NCI-H2171 treated with DMSO at 0.1 percent for 48 hours (cell line): ENCODE results near the gene CMKLR1.

ENCODE experiments used
- DNase-seq: peaks from one replicate; lab custom pipeline; 2025; lab: John Stamatoyannopoulos, UW

The CMKLR1 gene

DNA sequence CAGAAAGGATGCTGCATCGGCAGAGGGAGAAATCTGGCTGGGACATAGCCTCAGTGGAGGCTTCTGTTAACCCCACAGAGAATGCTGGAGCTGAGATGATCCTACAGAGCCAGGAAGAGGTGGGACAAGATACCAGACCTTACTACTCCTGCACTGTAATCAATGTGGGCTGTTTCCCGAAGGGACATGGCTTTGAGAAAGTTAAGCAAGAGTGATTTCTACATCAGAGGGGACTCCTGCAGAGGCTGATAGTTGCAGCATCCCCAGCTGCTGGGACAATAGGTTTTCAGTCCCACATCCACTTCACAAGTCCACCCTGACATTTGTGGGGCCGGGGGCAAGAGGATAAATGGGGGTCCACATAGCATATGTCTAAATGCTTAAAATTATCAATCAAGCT is 22.5 kb upstream of the CMKLR1 start:
- no peak for DNase-seq

- no peak for DNase-seq
Measured at GRCh38 chr12:108360487-108360886, 21.4 kb upstream of the CMKLR1 start.

- DNase-seq: no peak
Measured at GRCh38 chr12:108360057-108360456, 20.9 kb upstream of the CMKLR1 start.

DNA sequence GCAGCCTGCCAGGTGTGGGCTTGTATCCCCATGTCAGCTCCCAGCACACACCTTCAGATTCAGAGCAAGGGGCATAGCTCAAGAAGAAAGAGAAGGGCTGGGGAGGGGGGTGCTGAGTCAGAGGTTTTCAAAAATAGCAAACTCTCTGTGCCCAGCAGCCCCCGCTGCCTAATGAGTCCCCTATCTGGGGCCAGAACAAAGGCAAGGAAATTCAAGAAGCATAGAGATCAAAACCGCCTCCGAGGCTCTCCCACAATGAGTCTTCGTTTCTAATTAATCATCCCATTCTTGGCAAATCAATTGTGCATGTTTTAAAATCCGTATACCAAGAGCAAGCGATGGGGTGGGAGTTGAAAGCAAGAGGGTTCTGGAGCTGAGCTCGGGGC is 19.5 kb upstream of the CMKLR1 start:
- no peak for DNase-seq

DNA sequence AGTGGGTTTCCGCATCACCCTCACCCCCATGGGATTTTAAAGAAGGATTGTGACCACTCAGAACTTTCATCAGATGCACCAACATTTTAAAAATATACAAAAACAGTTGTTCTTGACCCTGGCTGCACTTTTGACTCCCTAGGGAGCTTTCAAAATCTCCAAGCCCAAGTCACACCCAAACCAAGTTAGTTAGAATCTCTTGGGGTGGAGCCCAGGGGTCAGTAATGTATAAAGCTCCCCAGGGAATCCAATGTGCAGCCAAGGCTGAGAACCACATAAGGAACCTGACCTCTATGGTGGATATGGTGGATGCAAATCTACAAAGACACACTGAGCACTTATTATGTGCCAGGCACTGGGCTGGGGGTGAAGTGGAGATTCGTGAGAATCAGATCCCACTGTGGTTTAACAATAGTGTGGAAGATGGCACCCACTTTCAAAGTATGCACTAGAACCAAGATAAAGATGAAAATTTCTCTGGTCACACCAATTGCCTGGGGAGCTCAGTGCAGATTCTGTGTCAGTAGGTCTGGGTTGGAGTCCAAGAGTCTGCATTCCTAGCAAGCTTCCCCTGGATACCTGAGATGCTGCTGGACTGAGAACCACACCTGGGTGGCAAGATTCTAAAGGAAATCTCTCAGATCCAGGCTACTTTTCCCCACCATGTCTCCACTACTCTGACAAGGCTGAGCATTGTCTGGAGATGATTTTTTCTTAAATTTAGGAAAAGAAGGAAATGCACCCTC is 18.9 kb upstream of the CMKLR1 start:
- DNase-seq: no peak

DNA sequence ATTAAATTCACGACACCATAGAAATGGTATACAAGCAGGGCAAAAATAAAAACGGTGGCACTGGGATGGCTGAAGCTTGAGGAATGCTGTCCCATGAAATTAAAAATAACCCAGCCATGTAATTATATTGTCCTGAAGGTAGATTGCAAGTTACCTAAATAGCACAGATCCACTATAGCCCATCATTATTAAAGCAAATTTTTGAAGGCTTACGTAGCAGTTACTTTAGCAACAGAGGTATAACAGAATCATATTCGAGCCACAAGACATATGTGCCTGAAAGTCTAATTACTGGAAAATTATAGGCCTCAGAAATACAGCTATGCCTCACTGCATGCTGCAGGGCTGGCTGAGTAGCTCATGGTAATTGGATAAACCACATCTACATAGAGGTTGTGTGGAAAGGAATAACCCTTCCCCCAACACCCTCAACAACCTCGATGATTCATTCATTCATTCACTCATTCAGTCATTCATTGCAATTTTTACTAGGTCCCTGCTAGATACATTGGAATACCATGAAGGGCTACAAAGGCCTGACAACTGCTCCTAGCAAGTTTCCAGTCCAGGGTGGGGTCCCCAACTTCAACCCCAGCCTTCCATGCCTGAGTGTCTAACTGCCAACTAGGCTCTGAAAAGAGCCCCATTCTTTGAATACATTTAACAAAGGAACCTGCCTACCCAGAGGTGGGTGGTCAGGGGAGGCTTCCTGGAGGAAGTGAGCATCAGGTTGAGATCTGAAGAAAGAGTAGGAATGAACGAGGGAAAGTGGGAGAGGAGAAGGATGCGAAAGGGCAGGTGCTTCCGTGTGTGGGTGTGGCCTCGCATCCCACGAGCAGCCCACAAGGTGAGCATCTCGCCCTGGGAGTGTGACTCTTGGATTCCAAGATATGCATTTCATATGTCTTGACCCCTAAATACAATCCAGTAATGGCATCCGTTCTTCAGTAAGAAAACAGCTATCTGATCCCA is 18.0 kb upstream of the CMKLR1 start:
- peak; percentile 28 for DNase-seq

DNA sequence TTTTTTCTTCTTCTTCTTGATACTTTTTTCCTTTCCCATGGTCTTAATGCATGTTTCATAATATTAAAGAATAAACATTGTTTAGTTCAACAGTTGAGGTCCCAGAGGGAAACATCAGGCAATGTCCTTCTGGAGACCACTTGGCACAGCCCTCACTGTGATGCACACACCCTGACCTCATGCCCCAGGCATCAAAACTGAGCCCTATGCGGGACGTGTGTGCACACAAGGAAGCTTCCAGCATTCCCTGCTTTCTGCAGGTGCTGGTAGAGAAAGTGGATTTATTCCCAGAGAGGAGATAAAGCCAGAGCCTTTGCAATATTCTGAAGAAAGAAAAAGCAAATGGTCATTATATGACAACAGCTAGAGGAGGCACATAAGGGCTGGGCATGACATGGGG is 16.0 kb upstream of the CMKLR1 start:
- DNase-seq: no peak

- no peak for DNase-seq
Measured at GRCh38 chr12:108352591-108352990, 13.5 kb upstream of the CMKLR1 start.

GRCh38 chr12:108350511-108350910 is 11.4 kb upstream of the CMKLR1 start:
- DNase-seq: no peak

DNA sequence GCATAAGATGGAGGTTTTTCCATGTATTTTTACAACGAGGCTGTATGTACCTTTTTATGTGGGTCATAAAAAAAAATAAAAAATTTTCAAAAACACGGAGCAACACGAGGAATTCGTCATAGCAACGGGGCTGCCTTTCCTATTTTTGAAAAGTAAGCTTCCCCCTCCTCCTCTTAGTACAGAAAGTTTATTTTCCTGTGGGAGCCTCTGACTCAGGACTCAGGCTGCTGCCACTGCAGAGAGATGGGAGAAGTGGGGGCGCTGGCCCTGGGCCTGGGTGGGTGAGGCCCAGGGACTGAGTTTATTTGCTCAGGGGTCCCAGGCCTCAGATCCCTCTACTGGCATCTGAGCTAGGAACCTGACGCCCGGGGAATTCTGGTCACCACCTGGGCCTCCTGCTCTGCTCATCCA is 10.2 kb upstream of the CMKLR1 start:
- no peak for DNase-seq

GRCh38 chr12:108348842-108349241 is 9.7 kb upstream of the CMKLR1 start:
- no peak for DNase-seq

GRCh38 chr12:108346727-108347710 is 7.9 kb upstream of the CMKLR1 start:
- DNase-seq: peak; percentile 21

- DNase-seq: no peak
Measured at GRCh38 chr12:108345716-108346633, 6.9 kb upstream of the CMKLR1 start.

DNA sequence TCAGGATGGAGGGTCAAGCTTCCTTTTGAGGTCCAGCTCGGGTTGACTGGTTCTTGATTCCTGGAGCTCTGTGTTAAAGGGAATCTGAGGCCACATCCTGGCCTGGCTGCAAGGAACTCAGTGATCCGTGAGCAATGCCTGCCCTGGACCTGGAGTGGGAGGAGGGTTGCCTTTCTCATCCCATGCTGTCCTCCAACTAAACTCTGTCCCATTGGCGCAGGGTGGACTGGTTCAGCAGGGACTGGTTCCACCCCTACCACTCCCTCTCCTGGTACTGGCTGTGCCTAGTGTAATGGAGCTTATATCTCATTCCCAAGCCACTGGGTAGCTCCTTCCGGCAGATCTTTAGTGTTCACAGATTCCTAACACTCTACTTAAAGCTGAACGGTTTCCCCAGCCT is 3.9 kb upstream of the CMKLR1 start:
- DNase-seq: no peak

DNA sequence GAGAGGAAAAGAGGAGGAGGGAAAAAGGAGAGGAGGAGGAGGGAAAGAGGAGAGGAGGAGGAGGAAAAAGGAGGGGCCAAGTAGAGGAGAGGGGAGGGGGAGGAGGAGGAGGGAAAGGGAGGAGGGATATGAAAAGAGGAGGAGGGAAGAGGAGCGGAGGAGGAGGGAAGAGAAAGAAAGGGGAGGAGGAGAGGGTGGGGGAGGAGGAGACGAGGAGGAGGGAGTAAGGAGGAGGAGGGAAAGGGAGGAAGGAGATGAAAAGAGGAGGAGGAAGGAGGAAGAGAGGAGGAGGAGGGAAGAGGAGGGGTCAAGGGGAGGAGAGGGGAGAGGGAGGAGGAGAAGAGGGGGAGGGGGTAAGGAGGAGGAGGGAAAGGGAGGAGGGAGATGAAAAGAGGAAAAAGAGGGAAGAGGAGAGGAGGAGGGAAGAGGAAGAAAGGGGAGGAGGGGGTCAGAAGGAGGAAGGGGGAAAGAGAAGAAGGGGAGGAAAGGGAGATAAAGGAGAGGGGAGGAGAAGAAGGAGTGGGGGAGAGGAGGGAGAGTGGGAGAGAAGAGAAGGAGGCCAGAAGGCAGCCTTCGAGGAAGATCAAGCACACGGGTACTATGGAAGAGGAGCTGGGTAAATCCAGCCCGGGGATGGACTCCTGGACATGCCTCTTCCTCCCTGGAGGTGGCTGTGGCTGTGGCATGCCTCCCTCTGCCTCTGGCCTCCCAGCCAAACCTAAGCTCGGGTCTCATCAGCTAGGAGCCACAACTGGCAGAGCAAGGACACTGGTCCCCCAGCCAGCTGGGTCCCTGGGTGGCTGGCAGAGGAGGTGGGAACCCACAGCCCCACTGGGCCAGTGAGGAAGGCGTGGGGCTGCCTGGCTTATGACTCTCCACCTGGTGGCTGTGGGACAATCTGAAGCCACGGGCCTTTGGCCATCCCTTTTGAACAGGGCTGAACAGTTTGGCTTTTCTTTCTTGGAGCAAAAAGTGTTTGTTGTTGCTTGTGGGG is 3.0 kb upstream of the CMKLR1 start:
- DNase-seq: no peak

- DNase-seq: no peak
Measured at GRCh38 chr12:108341356-108341755, 2.2 kb upstream of the CMKLR1 start.

GRCh38 chr12:108340037-108340436 is 926 bp upstream of the CMKLR1 start:
- DNase-seq: no peak

GRCh38 chr12:108337235-108338223 is 1.6 kb downstream of the CMKLR1 start:
- DNase-seq: peak; percentile 27
